Ovary (tissue), 3 donors: ENCODE results near the gene CTNNBL1.

ENCODE experiments used
- CTCF ChIP-seq, 3 donors: fragments of 450-650 bp in 2 of 3; fragments of 200-600 bp in 1 of 3; IDR thresholded peaks; one replicate each; pipeline versions ENCODE4 v1.5.1 to v1.8.0; 2016 to 2022; ENCODE audit warnings: antibody characterized with exemption in 3 of 3, mild to moderate bottlenecking in 1 of 3
- EP300 ChIP-seq: sonication (generic); formaldehyde crosslinking; IDR thresholded peaks from one replicate; pipeline ENCODE4 v1.6.1; 2017; ENCODE audit warnings: antibody characterized with exemption
- donor health status: DM: no; HTN: no; CAD: no.

- TF ChIP-seq EP300 (no peak), CTCF (IDR thresholded peaks at IDR 0.05) (no peak)
Observed at GRCh38 chr20:37845878-37846277, 152.0 kb downstream of the CTNNBL1 start.
